SK-N-SH treated with all-trans-retinoic acid at 6 μM for 48 hours (cell line): Measurements from ENCODE around the gene PDGFC.

Experiments used
- ATAC-seq: fragments of 200-7000 bp; cut with Tn5 transposase; 3 replicates; pipeline ENCODE4 v1.9.1; 2020; ENCODE audit warnings: mild to moderate bottlenecking, moderate library complexity
- ARNTL ChIP-seq: fragments of 450-650 bp; formaldehyde crosslinking; IDR thresholded peaks from 2 replicates; pipeline ENCODE4 v1.5.0; 2020; ENCODE audit warnings: low read depth, mild to moderate bottlenecking, moderate library complexity, borderline replicate concordance
- BACH2 ChIP-seq: fragments of 250-450 bp; sonication (Bioruptor Pico); IDR thresholded peaks from 2 replicates; pipeline ENCODE4 v1.9.0; 2021; ENCODE audit warnings: mild to moderate bottlenecking, borderline replicate concordance
- CREB5 ChIP-seq: fragments of 250-450 bp; sonication (Bioruptor Pico); IDR thresholded peaks from 2 replicates; pipeline ENCODE4 v1.5.1; 2020; ENCODE audit warnings: low read depth, mild to moderate bottlenecking, moderate library complexity
- CSDC2 ChIP-seq: fragments of 250-450 bp; sonication (Bioruptor Pico); IDR thresholded peaks from 2 replicates; pipeline ENCODE4 v1.5.0; 2020; ENCODE audit warnings: mild to moderate bottlenecking, moderate library complexity
- CSRNP3 ChIP-seq: fragments of 250-450 bp; sonication (Bioruptor Pico); IDR thresholded peaks from 2 replicates; pipeline ENCODE4 v1.5.1; 2021; ENCODE audit warnings: mild to moderate bottlenecking, moderate library complexity
- ESRRG ChIP-seq: fragments of 250-450 bp; sonication (Bioruptor Pico); IDR thresholded peaks from 2 replicates; pipeline ENCODE4 v1.6.1; 2021; ENCODE audit warnings: mild to moderate bottlenecking
- GLIS3 ChIP-seq: fragments of 250-450 bp; sonication (Bioruptor Pico); IDR thresholded peaks from 2 replicates; pipeline ENCODE4 v1.5.0; 2020; ENCODE audit warnings: mild to moderate bottlenecking, moderate library complexity
- ISL1 ChIP-seq: fragments of 250-450 bp; sonication (Bioruptor Pico); IDR thresholded peaks from 2 replicates; pipeline ENCODE4 v2.1.2; 2022; ENCODE audit warnings: mild to moderate bottlenecking, moderate library complexity
- OSR1 ChIP-seq: fragments of 250-450 bp; sonication (Bioruptor Pico); IDR thresholded peaks from 2 replicates; pipeline ENCODE4 v1.8.0; 2022; ENCODE audit warnings: moderate library complexity, mild to moderate bottlenecking, inconsistent platforms
- PATZ1 ChIP-seq: fragments of 250-450 bp; sonication (Bioruptor Pico); IDR thresholded peaks from 2 replicates; pipeline ENCODE4 v1.8.0; 2020; ENCODE audit warnings: mild to moderate bottlenecking, moderate library complexity, borderline replicate concordance
- POU6F1 ChIP-seq: fragments of 250-450 bp; sonication (Bioruptor Pico); IDR thresholded peaks from 2 replicates; pipeline ENCODE4 v1.8.0; 2021; ENCODE audit warnings: low read depth, mild to moderate bottlenecking, moderate library complexity, borderline replicate concordance
- PPARA ChIP-seq: fragments of 250-450 bp; sonication (Bioruptor Pico); IDR thresholded peaks from 2 replicates; pipeline ENCODE4 v1.5.0; 2020; ENCODE audit warnings: mild to moderate bottlenecking, borderline replicate concordance
- RARB ChIP-seq: fragments of 250-450 bp; sonication (Bioruptor Pico); IDR thresholded peaks from 2 replicates; pipeline ENCODE4 v1.8.0; 2021; ENCODE audit warnings: mild to moderate bottlenecking, moderate library complexity
- SNAI2 ChIP-seq: fragments of 250-450 bp; sonication (Bioruptor Pico); IDR thresholded peaks from 2 replicates; pipeline ENCODE4 v1.5.0; 2020; ENCODE audit warnings: mild to moderate bottlenecking, moderate library complexity
- TCF4 ChIP-seq: fragments of 250-450 bp; sonication (Bioruptor Pico); IDR thresholded peaks from 2 replicates; pipeline ENCODE4 v1.8.0; 2021; ENCODE audit warnings: mild to moderate bottlenecking, moderate library complexity, borderline replicate concordance
- TOX ChIP-seq: fragments of 250-450 bp; sonication (Bioruptor Pico); IDR thresholded peaks from 2 replicates; pipeline ENCODE4 v1.8.0; 2021; ENCODE audit warnings: mild to moderate bottlenecking, moderate library complexity, borderline replicate concordance
- TSHZ2 ChIP-seq: fragments of 250-450 bp; sonication (Bioruptor Pico); IDR thresholded peaks from 2 replicates; pipeline ENCODE4 v1.5.0; 2020; ENCODE audit warnings: mild to moderate bottlenecking, moderate library complexity
- ZC3H10 ChIP-seq: fragments of 250-450 bp; sonication (Bioruptor Pico); IDR thresholded peaks from 2 replicates; pipeline ENCODE4 v1.5.1; 2021; ENCODE audit warnings: mild to moderate bottlenecking, moderate library complexity
- ZFP3 ChIP-seq: fragments of 250-450 bp; sonication (Bioruptor Pico); IDR thresholded peaks from 2 replicates; pipeline ENCODE4 v1.5.0; 2020; ENCODE audit warnings: mild to moderate bottlenecking, moderate library complexity
- ZFP30 ChIP-seq: fragments of 450-650 bp; formaldehyde crosslinking; IDR thresholded peaks from 2 replicates; pipeline ENCODE4 v1.5.0; 2022; ENCODE audit warnings: mild to moderate bottlenecking, moderate library complexity
- ZNF70 ChIP-seq: fragments of 450-650 bp; formaldehyde crosslinking; IDR thresholded peaks from 2 replicates; pipeline ENCODE4 v1.5.0; 2020; ENCODE audit warnings: mild to moderate bottlenecking, moderate library complexity
- ZNF8 ChIP-seq: fragments of 450-650 bp; formaldehyde crosslinking; IDR thresholded peaks from 2 replicates; pipeline ENCODE4 v1.5.0; 2020; ENCODE audit warnings: mild to moderate bottlenecking, moderate library complexity

PDGFC gene

GRCh38 chr4:156797206-156797605 is 174.4 kb downstream of the PDGFC start:
- no peak for ATAC-seq
- TF ChIP-seq ISL1 (no peak), ZFP3 (CRISPR knock-in tag) (no peak), ZNF70 (CRISPR knock-in tag) (no peak), TOX (no peak), ZNF8 (no peak), SNAI2 (no peak), CSDC2 (CRISPR knock-in tag) (no peak), PATZ1 (no peak), PPARA (no peak), OSR1 (CRISPR knock-in tag) (no peak), TCF4 (no peak), ZFP30 (no peak)

- TF ChIP-seq ESRRG (CRISPR knock-in tag) (no peak), PPARA (no peak), CREB5 (CRISPR knock-in tag) (no peak), RARB (CRISPR knock-in tag) (no peak), ARNTL (no peak), BACH2 (CRISPR knock-in tag) (no peak), ZFP30 (no peak), PATZ1 (no peak), ZNF70 (CRISPR knock-in tag) (no peak), TCF4 (no peak), ISL1 (no peak), TOX (no peak), CSDC2 (CRISPR knock-in tag) (no peak), ZNF8 (no peak), GLIS3 (CRISPR knock-in tag) (no peak), CSRNP3 (CRISPR knock-in tag) (no peak), POU6F1 (CRISPR knock-in tag) (no peak), ZC3H10 (CRISPR knock-in tag) (no peak)
- ATAC-seq, result no peak
These were observed 175.9 kb downstream of the PDGFC start for GRCh38 chr4:156795727-156796126.

- ATAC-seq, result peak; percentile 31; the same call in 1 of the 3 replicates
- TF ChIP-seq ZFP3 (CRISPR knock-in tag), result no peak
- no peak for TF ChIP-seq TSHZ2 (CRISPR knock-in tag)
- no peak for TF ChIP-seq PATZ1
- no peak for TF ChIP-seq ESRRG (CRISPR knock-in tag)
- TF ChIP-seq, all 23 proteins: peak for 0
These were observed 176.7 kb downstream of the PDGFC start for GRCh38 chr4:156794863-156795262.
